Parathyroid adenoma (tissue), 2 donors: ENCODE results near the gene CFDP1.
"Not testable (repeated sequence)": the region's sequence is repeated elsewhere in the genome, so short reads cannot be mapped to it uniquely, and the experiment has no call there.

Source experiments
- H2AFZ ChIP-seq: fragments of 300-600 bp; sonication (generic); one replicate; pipeline ENCODE4 v1.7.0; 2017; ENCODE audit warnings: antibody characterized with exemption, mild to moderate bottlenecking
- H3K27ac ChIP-seq: fragments of 300-600 bp; sonication (generic); one replicate; pipeline ENCODE4 v1.7.0; 2017
- H3K27me3 ChIP-seq: fragments of 300-600 bp; sonication (generic); one replicate; pipeline ENCODE4 v1.7.0; 2017; ENCODE audit warnings: low read length; ENCODE audit not compliant: control insufficient read depth, insufficient read depth
- H3K36me3 ChIP-seq: fragments of 300-600 bp; sonication (generic); one replicate; pipeline ENCODE4 v1.7.0; 2017; ENCODE audit warnings: low read length; ENCODE audit not compliant: control insufficient read depth, insufficient read depth
- H3K4me1 ChIP-seq: fragments of 300-600 bp; sonication (generic); one replicate; pipeline ENCODE4 v1.7.0; 2017; ENCODE audit warnings: control low read depth
- H3K4me2 ChIP-seq: fragments of 300-600 bp; sonication (generic); one replicate; pipeline ENCODE4 v1.7.0; 2017; ENCODE audit warnings: low read length
- H3K4me3 ChIP-seq: fragments of 300-600 bp; sonication (generic); one replicate; pipeline ENCODE4 v1.7.0; 2017; ENCODE audit warnings: low read depth, low read length
- H3K79me2 ChIP-seq: fragments of 300-600 bp; sonication (generic); one replicate; pipeline ENCODE4 v1.7.0; 2017; ENCODE audit warnings: control low read depth
- H3K9ac ChIP-seq: fragments of 300-600 bp; sonication (generic); one replicate; pipeline ENCODE4 v1.7.0; 2017; ENCODE audit warnings: mild to moderate bottlenecking
- H3K9me3 ChIP-seq: fragments of 300-600 bp; sonication (generic); one replicate; pipeline ENCODE4 v1.7.0; 2017; ENCODE audit warnings: low read length; ENCODE audit not compliant: control insufficient read depth
- CTCF ChIP-seq: fragments of 300-600 bp; sonication (generic); IDR thresholded peaks from one replicate; pipeline ENCODE4 v1.7.0; 2017; ENCODE audit warnings: antibody characterized with exemption, mild to moderate bottlenecking
- donor health status: primary hyperparathyroidism.

The CFDP1 gene

GRCh38 chr16:75472908-75473877 lies 39.9 kb upstream of the CFDP1 start:
- no peak overlapping the region for H2AFZ ChIP-seq
- no peaks in the 10 kb centered on the region for H3K27me3 ChIP-seq
- H3K27ac ChIP-seq, result no peak overlapping the region
- H3K4me3 ChIP-seq, result no peak overlapping the region
- no peaks in the 10 kb centered on the region for H3K4me1 ChIP-seq
- H3K9me3 ChIP-seq, result no peaks in the 10 kb centered on the region
- H3K79me2 ChIP-seq, result no peaks in the 10 kb centered on the region
- no peak for TF ChIP-seq CTCF
- H3K4me2 ChIP-seq, result no peak overlapping the region
- H3K9ac ChIP-seq, result no peak overlapping the region
- no peaks in the 10 kb centered on the region for H3K36me3 ChIP-seq

- no peaks in the 10 kb centered on the region for H3K9me3 ChIP-seq
- H3K4me1 ChIP-seq, result no peaks in the 10 kb centered on the region
- no peaks in the 10 kb centered on the region for H3K36me3 ChIP-seq
- H3K27ac ChIP-seq, result no peak overlapping the region
- TF ChIP-seq CTCF, result peak; percentile 72
- H3K4me3 ChIP-seq, result no peak overlapping the region
- H2AFZ ChIP-seq, result no peak overlapping the region
- no peak overlapping the region for H3K9ac ChIP-seq
- H3K79me2 ChIP-seq, result no peaks in the 10 kb centered on the region
- no peak overlapping the region for H3K4me2 ChIP-seq
- H3K27me3 ChIP-seq, result no peaks in the 10 kb centered on the region
These were observed 38.7 kb upstream of the CFDP1 start for GRCh38 chr16:75471723-75472633.

- Histone ChIP-seq H3K9me3 (no peaks in the 10 kb centered on the region), H3K4me1 (no peaks in the 10 kb centered on the region), H3K36me3 (no peaks in the 10 kb centered on the region), H3K9ac (no peak overlapping the region), H2AFZ (no peak overlapping the region), H3K4me2 (no peak overlapping the region), H3K4me3 (no peak overlapping the region), H3K27ac (no peak overlapping the region), H3K27me3 (no peaks in the 10 kb centered on the region), H3K79me2 (peaks cover 4% of the 10 kb centered on the region)
- no peak for TF ChIP-seq CTCF
These were observed 33.5 kb upstream of the CFDP1 start for GRCh38 chr16:75466760-75467159.

- Histone ChIP-seq H3K9me3 (no peaks in the 10 kb centered on the region), H2AFZ (peak within 1 kb of the TSS; percentile 74), H3K36me3 (no peaks in the 10 kb centered on the region), H3K4me1 (no peaks in the 10 kb centered on the region), H3K27me3 (no peaks in the 10 kb centered on the region), H3K27ac (peak within 1 kb of the TSS; percentile 72), H3K4me2 (peak within 1 kb of the TSS; percentile 84), H3K79me2 (peaks cover 20% of the 10 kb centered on the region), H3K9ac (peak within 1 kb of the TSS; percentile 42), H3K4me3 (peak within 1 kb of the TSS; percentile 83)
- TF ChIP-seq CTCF, result peak; percentile 100
These were observed 31.0 kb upstream of the CFDP1 start, which contains the start of gene TMEM170A for GRCh38 chr16:75464122-75464918. Gene TMEM170A, minus strand, starts transcription at chr16:75464689. Its CDS starts 89 bp downstream, at chr16:75464600.

GRCh38 chr16:75463389-75464121 lies 30.3 kb upstream of the CFDP1 start:
- not testable (repeated sequence) for H3K36me3 ChIP-seq

More at GRCh38 chr16:75463389-75464121, 30.3 kb upstream of the CFDP1 start:
- Histone ChIP-seq H3K4me3 (peak overlapping the region; percentile 83), H3K9ac (peak overlapping the region; percentile 42), H3K79me2 (peaks cover 26% of the 10 kb centered on the region), H3K27ac (peak overlapping the region; percentile 72), H2AFZ (peak overlapping the region; percentile 74), H3K4me2 (peak overlapping the region; percentile 84)
- not testable (repeated sequence) for H3K4me1 ChIP-seq, H3K9me3 ChIP-seq, H3K27me3 ChIP-seq
